ENCODE measurements around the gene ZC3H4. TPM values are rescaled to one million over a fixed set of nuclear protein-coding genes. Genes with fewer than 3 reads are reported as not detected.

The ZC3H4 gene
- total and polyA plus RNA-seq, 10 of the 15 experiments (the other 5 are each of a cell fraction or from before 2014, with no cell fraction given): 5.1 to 86.3 (median 15.5) TPM

- Histone ChIP-seq H3K4me2 (ENCODE audit: control insufficient read depth, insufficient read depth) (no peak overlapping the region), H3K36me3 (ENCODE audit: control insufficient read depth in 2 of 2, insufficient read depth in 2 of 2, low read length in 1 of 2) (peaks cover 17 to 58% of the 10 kb centered on the region in 2 experiments), H3K9me3 (replicated peaks; ENCODE audit: control insufficient read depth, insufficient read depth, low read length) (no peaks in the 10 kb centered on the region), H3K27ac (ENCODE audit: control insufficient read depth, insufficient read depth) (no peak overlapping the region), H3K4me3 (no peak overlapping the region), H4K20me1 (ENCODE audit: control insufficient read depth, insufficient read depth) (peaks cover 4% of the 10 kb centered on the region; the same call in 1 of the 2 replicates), H3K27me3 (replicated peaks in 1 of 2; ENCODE audit: control insufficient read depth in 2 of 2, insufficient read depth in 2 of 2, low read length in 1 of 2) (no peaks in the 10 kb centered on the region), H2AFZ (ENCODE audit: control insufficient read depth, low read depth, low read length) (no peak overlapping the region), H3K4me1 (ENCODE audit: control insufficient read depth, insufficient read depth, low read length) (no peaks in the 10 kb centered on the region), H3K9ac (ENCODE audit: control insufficient read depth, insufficient read depth, low read length) (no peak overlapping the region), H3K79me2 (ENCODE audit: control insufficient read depth, insufficient read depth, low read length) (no peaks in the 10 kb centered on the region)
- DNase-seq (ENCODE audit: low read depth, low spot score) (no peak), FAIRE-seq (no peak), ATAC-seq (no peak)
- no TSS peak for BruUV-seq (replicated peaks)
- ChIA-PET POLR2A (no interaction called here), RAD21 (ENCODE audit: unreplicated experiment) (no interaction called here), CTCF (no interaction called here), SMC1A (ENCODE audit: uncharacterized antibody, unreplicated experiment) (no interaction called here)
- 97% methylated on average over 59 of the region's 61 CpGs for WGBS (ENCODE audit: insufficient coverage, insufficient replicate concordance, low lambda C conversion rate, missing lambda C conversion rate)
- intact Hi-C loops (cut with micrococcal nuclease; ENCODE audit: unreplicated experiment) (no loop called here), in situ Hi-C loops (cut with MboI) (no loop called here)
- no peak for TF ChIP-seq ZNF24 (IDR thresholded peaks at IDR 0.05)
- no peak for TF ChIP-seq KLF5 (IDR thresholded peaks at IDR 0.05; ENCODE audit: partially characterized antibody)
These were observed 47.0 kb downstream of the ZC3H4 start for GRCh38 chr19:47066376-47067214.

- no TSS peak for BruUV-seq (replicated peaks)
- intact Hi-C loops (cut with micrococcal nuclease; ENCODE audit: unreplicated experiment) (no loop called here), in situ Hi-C loops (cut with MboI) (no loop called here)
- POLR2A ChIA-PET: no interaction called here
- Histone ChIP-seq H3K36me3 (ENCODE audit: control insufficient read depth in 2 of 2, insufficient read depth in 2 of 2, low read length in 1 of 2) (peaks cover 15 to 46% of the 10 kb centered on the region in 2 experiments), H3K9me3 (replicated peaks; ENCODE audit: control insufficient read depth, insufficient read depth, low read length) (no peaks in the 10 kb centered on the region), H3K4me1 (ENCODE audit: control insufficient read depth, insufficient read depth, low read length) (no peaks in the 10 kb centered on the region), H3K27me3 (replicated peaks in 1 of 2; ENCODE audit: control insufficient read depth in 2 of 2, insufficient read depth in 2 of 2, low read length in 1 of 2) (no peaks in the 10 kb centered on the region), H2AFZ (ENCODE audit: control insufficient read depth, low read depth, low read length) (no peak overlapping the region), H3K4me3 (no peak overlapping the region), H3K27ac (ENCODE audit: control insufficient read depth, insufficient read depth) (no peak overlapping the region), H4K20me1 (ENCODE audit: control insufficient read depth, insufficient read depth) (peaks cover 4% of the 10 kb centered on the region; the same call in 1 of the 2 replicates), H3K9ac (ENCODE audit: control insufficient read depth, insufficient read depth, low read length) (no peak overlapping the region), H3K79me2 (ENCODE audit: control insufficient read depth, insufficient read depth, low read length) (no peaks in the 10 kb centered on the region), H3K4me2 (ENCODE audit: control insufficient read depth, insufficient read depth) (no peak overlapping the region)
- WGBS (ENCODE audit: insufficient coverage, insufficient replicate concordance, low lambda C conversion rate, missing lambda C conversion rate): 91% methylated on average over 9 of the region's 11 CpGs
- SMC1A ChIA-PET (ENCODE audit: uncharacterized antibody, unreplicated experiment): no interaction called here
- RAD21 ChIA-PET (ENCODE audit: unreplicated experiment): no interaction called here
- FAIRE-seq (no peak), ATAC-seq (no peak; the same call in 2 of the 3 replicates), DNase-seq (ENCODE audit: low read depth, low spot score) (no peak)
- CTCF ChIA-PET: no interaction called here
- no peak for TF ChIP-seq TCF3 (IDR thresholded peaks at IDR 0.05; ENCODE audit: borderline replicate concordance, insufficient read depth, low read depth, low read length)
- TF ChIP-seq BHLHE40 (IDR thresholded peaks at IDR 0.05; ENCODE audit: borderline replicate concordance in 1 of 2, low read depth in 2 of 2, low read length in 1 of 2): no peak
- no peak for TF ChIP-seq CREM (IDR thresholded peaks at IDR 0.05; ENCODE audit: low read depth)
- no peak for TF ChIP-seq ZBTB40 (IDR thresholded peaks at IDR 0.05; ENCODE audit: borderline replicate concordance)
- no peak for TF ChIP-seq POLR2AphosphoS5 (IDR thresholded peaks at IDR 0.05; ENCODE audit: low read length)
- no peak for TF ChIP-seq PKNOX1 (IDR thresholded peaks at IDR 0.05)
- no peak for TF ChIP-seq IRF5 (IDR thresholded peaks at IDR 0.05; ENCODE audit: borderline replicate concordance)
- no peak for TF ChIP-seq SIN3A (IDR thresholded peaks at IDR 0.05; ENCODE audit: low read depth, low read length)
These were observed 48.3 kb downstream of the ZC3H4 start for GRCh38 chr19:47065242-47065641.

Measured in GM12878 (cell line).